AG09309 (cell line): Measurements from ENCODE around the gene ZBTB7B.

ENCODE experiments used
- DNase-seq: peaks from one replicate; pipeline ENCODE4 v3.0.0-alpha.2; 2010; ENCODE audit warnings: low read depth
- H3K4me3 ChIP-seq: 2 replicates; pipeline ENCODE4 v1.5.1; 2011; ENCODE audit warnings: mild to moderate bottlenecking, low read depth, low read length, moderate library complexity; ENCODE audit not compliant: control insufficient read depth
- CTCF ChIP-seq: IDR thresholded peaks from 2 replicates; pipeline ENCODE4 v1.5.1; 2011; ENCODE audit warnings: mild to moderate bottlenecking, low read depth, low read length, inconsistent platforms; ENCODE audit not compliant: insufficient read depth, control insufficient read depth; ENCODE audit errors: missing control alignments

Gene ZBTB7B

GRCh38 chr1:155038602-155039307, 36.2 kb downstream of the ZBTB7B start:
- TF ChIP-seq CTCF = no peak
- no peak overlapping the region for H3K4me3 ChIP-seq
- no peak for DNase-seq

GRCh38 chr1:155039308-155039669, 36.7 kb downstream of the ZBTB7B start:
- no peak for TF ChIP-seq CTCF
- no peak for DNase-seq
- H3K4me3 ChIP-seq = no peak overlapping the region

- no peak for DNase-seq
- TF ChIP-seq CTCF = no peak
- no peak overlapping the region for H3K4me3 ChIP-seq
Observed at GRCh38 chr1:155040358-155041093, 37.9 kb downstream of the ZBTB7B start.

- TF ChIP-seq CTCF = no peak
- DNase-seq = no peak
- no peak overlapping the region for H3K4me3 ChIP-seq
Observed at GRCh38 chr1:155042789-155043188, 40.2 kb downstream of the ZBTB7B start.

GRCh38 chr1:155043301-155043702, 40.7 kb downstream of the ZBTB7B start:
- no peak for TF ChIP-seq CTCF
- no peak for DNase-seq
- no peak overlapping the region for H3K4me3 ChIP-seq

GRCh38 chr1:155043793-155044192, 41.2 kb downstream of the ZBTB7B start:
- no peak overlapping the region for H3K4me3 ChIP-seq
- TF ChIP-seq CTCF = no peak
- no peak for DNase-seq
